Dendritic cell treated with granulocyte-macrophage colony-stimulating factor and Interleukin-4, amounts not matched to agents 40 ng/mL and 50 ng/mL, for 4 days (primary cell): ENCODE measurements around the gene LRRC3.
A peak's percentile ranks its signal among the peaks of the same experiment; 100 is the strongest.

Source experiments
- H3K27ac Mint-ChIP-seq: one replicate; pipeline ENCODE4 v1.8.0; 2022; ENCODE audit warnings: mild to moderate bottlenecking, mixed read lengths
- H3K27me3 Mint-ChIP-seq: one replicate; pipeline ENCODE4 v1.8.0; 2022; ENCODE audit warnings: mild to moderate bottlenecking, mixed read lengths
- H3K36me3 Mint-ChIP-seq: one replicate; pipeline ENCODE4 v1.8.0; 2022; ENCODE audit warnings: low read depth, mixed read lengths
- H3K4me1 Mint-ChIP-seq: one replicate; pipeline ENCODE4 v1.8.0; 2022; ENCODE audit warnings: low read depth, mixed read lengths
- H3K4me3 Mint-ChIP-seq: one replicate; pipeline ENCODE4 v1.8.0; 2022; ENCODE audit warnings: mild to moderate bottlenecking, moderate library complexity, mixed read lengths
- H3K9me3 Mint-ChIP-seq: one replicate; pipeline ENCODE4 v1.8.0; 2022; ENCODE audit warnings: mixed read lengths
- intact Hi-C: fragments of 100-400 bp; cut with micrococcal nuclease; formaldehyde crosslinking; loops from one replicate; pipeline ENCODE4 v1.15.0; 2022

The LRRC3 gene

GRCh38 chr21:44453120-44453519, 2.2 kb upstream of the LRRC3 start:
- Mint-ChIP-seq H3K4me3 (no peak overlapping the region), H3K9me3 (no peaks in the 10 kb centered on the region), H3K27me3 (peaks cover 57% of the 10 kb centered on the region), H3K27ac (no peak overlapping the region), H3K36me3 (peaks cover 15% of the 10 kb centered on the region), H3K4me1 (peaks cover 13% of the 10 kb centered on the region)
- intact Hi-C loops, result no loop called here

DNA sequence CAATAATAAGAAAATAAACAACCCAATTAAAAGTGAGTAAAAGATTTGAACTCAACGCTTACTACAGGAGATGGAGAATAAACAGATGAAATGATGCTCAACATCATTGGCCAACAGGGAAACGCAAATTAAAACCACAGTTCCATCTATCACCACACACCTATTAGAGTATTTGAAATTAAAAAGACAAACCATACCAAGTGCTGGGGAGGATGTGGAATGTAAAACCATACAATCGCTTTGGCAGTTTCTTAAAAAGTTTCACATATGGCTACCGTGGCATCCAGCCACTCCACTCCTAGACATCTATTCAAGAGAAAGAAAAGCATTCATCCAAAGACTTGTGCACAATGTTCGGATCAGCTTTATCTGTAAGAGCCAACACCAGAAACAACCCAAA, 1.3 kb upstream of the LRRC3 start:
- no peak overlapping the region for H3K4me3 Mint-ChIP-seq
- peaks cover 54% of the 10 kb centered on the region for H3K27me3 Mint-ChIP-seq
- intact Hi-C loops, result loop anchor here (2.0 kb wide), 1 partner anchor 115 kb away; the partner anchor contains the start of gene CFAP410
- no peaks in the 10 kb centered on the region for H3K9me3 Mint-ChIP-seq
- H3K36me3 Mint-ChIP-seq, result peaks cover 15% of the 10 kb centered on the region
- H3K4me1 Mint-ChIP-seq, result peaks cover 22% of the 10 kb centered on the region
- H3K27ac Mint-ChIP-seq, result no peak overlapping the region

DNA sequence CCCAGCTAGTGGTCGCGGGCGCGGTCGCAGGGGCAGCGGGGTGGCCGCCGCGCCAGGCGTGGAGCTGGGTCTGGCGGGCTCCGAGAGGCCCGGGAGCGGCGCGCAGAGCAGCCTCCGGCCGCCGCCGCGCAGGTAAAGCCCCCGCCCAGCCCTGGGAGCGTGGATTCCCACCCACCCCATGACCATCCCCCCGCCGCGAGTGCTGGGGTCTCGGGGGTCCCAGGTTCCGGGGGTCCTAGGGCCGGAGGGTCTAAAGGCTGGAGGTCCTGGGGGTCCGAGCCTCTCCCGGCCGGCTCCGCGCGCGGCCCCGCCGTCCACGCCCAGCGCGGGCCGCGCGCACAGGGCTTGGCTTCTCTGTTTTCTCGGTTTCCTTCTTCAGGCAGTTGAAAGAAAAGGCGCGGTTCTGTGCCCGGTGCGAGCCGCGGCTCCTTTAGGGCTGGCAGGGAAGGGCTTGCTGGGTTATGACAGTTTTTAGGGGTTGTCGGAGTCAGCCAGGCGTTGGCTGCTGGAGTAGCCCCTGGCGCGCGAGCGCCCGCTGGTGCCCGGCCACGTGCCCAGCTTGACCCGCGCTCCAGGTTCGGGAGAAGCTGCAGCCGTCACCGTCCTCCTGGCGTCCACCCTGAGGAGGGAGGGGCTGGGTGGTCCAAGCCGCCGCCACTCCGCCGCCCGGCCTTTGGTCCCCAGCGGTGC, 359 bp downstream of the LRRC3 start:
- Mint-ChIP-seq H3K9me3 (no peaks in the 10 kb centered on the region), H3K4me3 (peak overlapping the region; percentile 81), H3K27me3 (peaks cover 39% of the 10 kb centered on the region), H3K27ac (peak overlapping the region; percentile 58), H3K4me1 (peaks cover 38% of the 10 kb centered on the region), H3K36me3 (peaks cover 15% of the 10 kb centered on the region)
- intact Hi-C loops, result loop anchor here (2.0 to 5.0 kb wide), 2 partner anchors 117 to 443 kb away; partner anchors contain the start of genes CFAP410 and TRAPPC10

GRCh38 chr21:44456214-44456914, 1.1 kb downstream of the LRRC3 start:
- Mint-ChIP-seq H3K36me3 (peaks cover 15% of the 10 kb centered on the region), H3K27me3 (peaks cover 32% of the 10 kb centered on the region), H3K27ac (peak overlapping the region; percentile 58), H3K4me1 (peaks cover 42% of the 10 kb centered on the region), H3K4me3 (peak overlapping the region; percentile 81), H3K9me3 (no peaks in the 10 kb centered on the region)
- intact Hi-C loops, result loop anchor here (5.0 kb wide), 1 partner anchor 444 kb away; the partner anchor contains the start of gene TRAPPC10

DNA sequence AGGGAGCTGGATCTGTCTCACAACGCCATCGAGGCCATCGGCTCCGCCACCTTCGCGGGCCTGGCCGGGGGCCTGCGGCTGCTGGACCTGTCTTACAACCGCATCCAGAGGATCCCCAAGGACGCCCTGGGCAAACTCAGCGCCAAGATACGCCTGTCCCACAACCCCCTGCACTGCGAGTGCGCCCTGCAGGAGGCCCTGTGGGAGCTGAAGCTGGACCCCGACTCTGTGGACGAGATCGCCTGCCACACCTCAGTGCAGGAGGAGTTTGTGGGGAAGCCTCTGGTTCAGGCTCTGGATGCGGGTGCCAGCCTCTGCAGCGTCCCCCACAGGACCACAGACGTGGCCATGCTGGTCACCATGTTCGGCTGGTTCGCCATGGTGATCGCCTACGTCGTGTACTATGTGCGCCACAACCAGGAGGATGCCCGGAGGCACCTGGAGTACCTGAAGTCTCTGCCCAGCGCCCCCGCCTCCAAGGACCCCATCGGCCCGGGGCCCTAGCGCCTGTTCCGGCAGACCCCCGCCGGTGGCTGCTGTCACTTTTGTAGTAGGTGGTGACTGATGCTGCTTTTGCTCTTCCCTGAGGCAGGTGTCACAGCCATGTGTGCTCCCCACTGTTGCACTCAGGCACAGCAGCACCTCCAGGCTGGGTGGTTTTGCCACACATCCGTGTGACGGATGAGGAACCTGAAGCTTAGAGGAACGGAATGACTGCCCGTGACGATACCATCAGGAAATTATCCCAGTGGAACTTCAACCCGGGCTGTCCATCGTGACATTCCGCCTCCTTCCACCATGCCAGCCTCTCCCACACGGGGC, 1.8 kb downstream of the LRRC3 start:
- intact Hi-C loops, result loop anchor here (5.0 kb wide), 1 partner anchor 445 kb away; the partner anchor contains the start of gene TRAPPC10
- Mint-ChIP-seq H3K27me3 (peaks cover 25% of the 10 kb centered on the region), H3K27ac (no peak overlapping the region), H3K4me3 (peak overlapping the region; percentile 81), H3K9me3 (no peaks in the 10 kb centered on the region), H3K4me1 (peaks cover 42% of the 10 kb centered on the region), H3K36me3 (peaks cover 15% of the 10 kb centered on the region)

GRCh38 chr21:44458971-44459711, 3.8 kb downstream of the LRRC3 start:
- Mint-ChIP-seq H3K9me3 (no peaks in the 10 kb centered on the region), H3K4me3 (no peak overlapping the region), H3K4me1 (peaks cover 42% of the 10 kb centered on the region), H3K36me3 (peaks cover 15% of the 10 kb centered on the region), H3K27me3 (peaks cover 12% of the 10 kb centered on the region), H3K27ac (no peak overlapping the region)
- intact Hi-C loops, result loop anchor here (5.0 kb wide), 1 partner anchor 447 kb away; the partner anchor contains the start of gene TRAPPC10

DNA sequence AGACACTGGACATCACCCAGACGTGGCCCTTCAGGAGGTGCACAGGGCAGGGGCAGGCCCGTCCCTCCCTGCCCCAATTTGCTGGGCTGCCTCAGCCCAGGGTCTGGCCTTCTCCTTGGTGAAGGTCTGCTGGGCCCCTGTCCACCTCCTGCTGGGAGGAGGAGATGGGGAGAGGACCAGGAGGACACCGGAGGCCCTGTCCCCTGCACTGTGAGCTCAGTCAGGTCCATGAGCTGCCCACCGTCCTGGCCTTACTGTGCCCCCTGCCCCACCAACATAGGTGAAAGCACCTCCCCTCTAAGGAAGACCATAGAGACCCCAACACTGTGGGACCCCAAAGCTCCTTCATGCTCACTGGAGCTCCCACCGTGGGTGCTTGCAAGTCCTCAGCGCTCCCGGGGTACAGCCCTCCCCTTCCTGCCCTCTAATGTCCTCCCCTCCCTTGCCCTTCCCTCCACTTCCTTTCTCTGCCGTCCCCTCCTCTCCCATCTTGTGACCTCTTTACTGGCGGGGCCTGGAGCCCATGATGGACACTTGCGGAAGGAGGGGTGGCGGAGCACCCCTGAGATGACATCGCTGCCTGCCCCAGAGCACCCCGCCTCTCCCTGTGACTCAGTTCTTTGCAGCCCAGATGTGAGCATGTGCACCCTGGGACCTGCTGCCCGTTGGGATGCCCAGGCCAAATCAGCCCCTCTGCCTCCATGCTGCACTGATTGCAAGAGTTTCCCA, 4.6 kb downstream of the LRRC3 start:
- peaks cover 7% of the 10 kb centered on the region for H3K27me3 Mint-ChIP-seq
- no peak overlapping the region for H3K4me3 Mint-ChIP-seq
- H3K9me3 Mint-ChIP-seq, result no peaks in the 10 kb centered on the region
- peak overlapping the region; percentile 68 for H3K27ac Mint-ChIP-seq
- H3K4me1 Mint-ChIP-seq, result peaks cover 39% of the 10 kb centered on the region
- intact Hi-C loops, result loop anchor here (5.0 kb wide), 1 partner anchor 448 kb away; the partner anchor contains the start of gene TRAPPC10
- H3K36me3 Mint-ChIP-seq, result peaks cover 15% of the 10 kb centered on the region

DNA sequence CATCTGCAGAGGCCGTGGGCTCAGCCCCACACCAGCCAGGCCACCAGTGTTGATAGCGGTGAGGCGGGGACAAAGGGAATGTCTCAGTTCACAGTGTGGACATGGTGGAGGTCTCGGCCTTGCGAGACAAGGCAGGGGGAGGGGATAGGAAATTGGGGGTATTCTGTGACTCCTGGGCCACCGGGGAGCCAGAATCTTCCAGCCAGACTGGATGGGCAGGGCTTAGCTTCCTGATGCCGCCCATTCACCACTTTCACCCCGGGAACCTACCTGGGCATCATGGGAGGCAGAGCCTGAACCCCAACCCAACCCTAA, 5.1 kb downstream of the LRRC3 start:
- intact Hi-C loops, result no loop called here
- Mint-ChIP-seq H3K27ac (peak overlapping the region; percentile 68), H3K9me3 (no peaks in the 10 kb centered on the region), H3K36me3 (peaks cover 15% of the 10 kb centered on the region), H3K4me3 (no peak overlapping the region), H3K27me3 (peaks cover 5% of the 10 kb centered on the region), H3K4me1 (peaks cover 37% of the 10 kb centered on the region)

GRCh38 chr21:44461005-44461404, 5.7 kb downstream of the LRRC3 start:
- H3K27ac Mint-ChIP-seq, result peak overlapping the region; percentile 68
- peaks cover 5% of the 10 kb centered on the region for H3K27me3 Mint-ChIP-seq
- H3K36me3 Mint-ChIP-seq, result peaks cover 15% of the 10 kb centered on the region
- H3K4me3 Mint-ChIP-seq, result no peak overlapping the region
- intact Hi-C loops, result no loop called here
- peaks cover 37% of the 10 kb centered on the region for H3K4me1 Mint-ChIP-seq
- H3K9me3 Mint-ChIP-seq, result no peaks in the 10 kb centered on the region

DNA sequence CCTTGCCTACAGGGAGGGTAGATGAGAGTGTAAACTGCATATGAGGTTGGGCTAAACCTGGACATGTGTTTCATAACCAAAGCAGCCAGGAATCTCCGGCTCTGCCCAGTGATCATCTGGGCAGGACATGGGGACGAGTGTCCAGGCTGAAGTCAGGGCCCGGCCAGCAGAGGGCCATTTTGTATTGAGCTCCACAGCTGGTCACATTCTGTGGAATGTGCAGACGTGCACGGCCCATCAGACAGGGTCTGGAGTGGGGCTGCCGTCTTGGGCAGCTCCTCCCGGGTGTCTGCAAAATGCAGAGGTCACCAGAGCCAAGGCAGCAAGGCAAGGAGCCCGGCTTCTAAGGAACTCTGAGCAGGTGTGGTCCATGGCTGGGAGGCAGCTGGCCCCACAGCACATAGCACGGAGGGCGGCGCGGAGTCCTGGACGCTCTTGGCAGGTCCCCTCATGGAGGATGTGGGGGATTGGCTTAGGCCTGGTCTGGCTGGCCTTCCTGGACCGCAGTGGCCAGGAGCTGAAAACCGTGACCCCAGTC, 6.2 kb downstream of the LRRC3 start:
- intact Hi-C loops, result no loop called here
- Mint-ChIP-seq H3K4me1 (peaks cover 32% of the 10 kb centered on the region), H3K36me3 (peaks cover 13% of the 10 kb centered on the region), H3K4me3 (no peak overlapping the region), H3K27ac (no peak overlapping the region), H3K9me3 (no peaks in the 10 kb centered on the region), H3K27me3 (peaks cover 3% of the 10 kb centered on the region)

- Mint-ChIP-seq H3K4me1 (peaks cover 30% of the 10 kb centered on the region), H3K4me3 (no peak overlapping the region), H3K27me3 (peaks cover 2% of the 10 kb centered on the region), H3K9me3 (no peaks in the 10 kb centered on the region), H3K36me3 (peaks cover 6% of the 10 kb centered on the region), H3K27ac (no peak overlapping the region)
- intact Hi-C loops, result no loop called here
Measured at GRCh38 chr21:44462086-44462833, 7.0 kb downstream of the LRRC3 start.

DNA sequence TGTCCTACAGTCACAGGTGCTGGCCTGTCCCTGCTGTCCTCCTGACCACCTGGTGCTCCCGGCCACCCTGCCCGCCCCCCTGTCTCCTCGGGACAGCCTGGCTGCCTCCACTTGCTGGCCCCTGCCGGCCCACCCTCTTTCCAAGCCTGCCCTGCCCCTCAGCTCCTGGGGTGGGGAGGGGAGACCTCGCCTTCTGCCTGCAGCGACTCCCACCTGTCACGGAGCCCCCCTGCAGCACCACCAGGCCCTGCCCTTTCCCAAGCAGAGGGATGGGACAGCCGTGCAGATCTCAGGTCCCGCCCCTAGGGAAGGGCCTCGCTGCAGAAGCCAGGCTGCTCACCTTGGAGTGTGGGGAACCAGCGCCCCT, 7.5 kb downstream of the LRRC3 start:
- Mint-ChIP-seq H3K36me3 (peaks cover under 1% of the 10 kb centered on the region), H3K27me3 (peaks cover 2% of the 10 kb centered on the region), H3K4me1 (peaks cover 30% of the 10 kb centered on the region), H3K9me3 (no peaks in the 10 kb centered on the region), H3K27ac (no peak overlapping the region), H3K4me3 (no peak overlapping the region)
- intact Hi-C loops, result no loop called here
